ENCODE results near the gene LDLRAD4. TPM values are rescaled to one million over a fixed set of nuclear protein-coding genes. Genes with fewer than 3 reads are reported as not detected.

LDLRAD4 gene
- polyA plus RNA-seq, 1 of the 3 experiments (the other 2 are of a cell fraction), result 0.16 TPM

- CTCF ChIA-PET, result no interaction called here
- Histone ChIP-seq H3K9me2 (no peaks in the 10 kb centered on the region), H3K9me3 (no peaks in the 10 kb centered on the region), H3K9ac (no peak overlapping the region), H3F3A (replicated peaks; ENCODE audit: insufficient read depth) (no peaks in the 10 kb centered on the region), H2AFZ (ENCODE audit: low read depth) (no peak overlapping the region), H3K36me3 (replicated peaks in 1 of 2; ENCODE audit: control insufficient read depth in 1 of 2, insufficient read depth in 2 of 2, low read length in 1 of 2) (no peaks in the 10 kb centered on the region), H4K20me1 (ENCODE audit: insufficient read depth) (no peaks in the 10 kb centered on the region), H3K4me3 (ENCODE audit: low read depth in 2 of 2, low read length in 1 of 2) (no peak overlapping the region), H3K27me3 (ENCODE audit: insufficient read depth) (no peaks in the 10 kb centered on the region), H3K27ac (ENCODE audit: low read depth in 2 of 2, low read length in 1 of 2) (no peak overlapping the region), H3K4me1 (ENCODE audit: control insufficient read depth in 1 of 2, insufficient read depth in 2 of 2, low read depth in 1 of 2, low read length in 1 of 2) (peaks cover 0 to 17% of the 10 kb centered on the region in 2 experiments; a peak in 1 of 4 replicates), H3K79me2 (ENCODE audit: insufficient read depth) (no peaks in the 10 kb centered on the region), H3K4me2 (no peak overlapping the region)
- POLR2A ChIA-PET, result no interaction called here
- 66% methylated on average over 10 of the region's 10 CpGs for whole genome bisulfite sequencing (ENCODE audit: low lambda C conversion rate)
- DNase-seq, result no peak
- TF ChIP-seq TAF1 (IDR thresholded peaks at IDR 0.05; ENCODE audit: borderline replicate concordance, low read depth, low read length) (no peak), TCF12 (IDR thresholded peaks at IDR 0.05) (no peak)
Observed at GRCh38 chr18:13620206-13620672, 401.7 kb downstream of the LDLRAD4 start.

- H3K4me2 ChIP-seq, result no peak overlapping the region
- no peak overlapping the region for H3K27ac ChIP-seq (ENCODE audit: low read depth in 2 of 2, low read length in 1 of 2)
- TF ChIP-seq MEF2A (IDR thresholded peaks at IDR 0.05; ENCODE audit: borderline replicate concordance, low read depth) (no peak), FOXJ3 (CRISPR knock-in tag; IDR thresholded peaks at IDR 0.05) (no peak), NRF1 (IDR thresholded peaks at IDR 0.05; ENCODE audit: low read depth, low read length) (no peak)
- TF ChIP-seq, protein P1, sequence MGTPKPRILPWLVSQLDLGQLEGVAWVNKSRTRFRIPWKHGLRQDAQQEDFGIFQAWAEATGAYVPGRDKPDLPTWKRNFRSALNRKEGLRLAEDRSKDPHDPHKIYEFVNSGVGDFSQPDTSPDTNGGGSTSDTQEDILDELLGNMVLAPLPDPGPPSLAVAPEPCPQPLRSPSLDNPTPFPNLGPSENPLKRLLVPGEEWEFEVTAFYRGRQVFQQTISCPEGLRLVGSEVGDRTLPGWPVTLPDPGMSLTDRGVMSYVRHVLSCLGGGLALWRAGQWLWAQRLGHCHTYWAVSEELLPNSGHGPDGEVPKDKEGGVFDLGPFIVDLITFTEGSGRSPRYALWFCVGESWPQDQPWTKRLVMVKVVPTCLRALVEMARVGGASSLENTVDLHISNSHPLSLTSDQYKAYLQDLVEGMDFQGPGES (IDR thresholded peaks at IDR 0.05; ENCODE audit: low read depth, low read length), result no peak
- TF ChIP-seq, protein P2, sequence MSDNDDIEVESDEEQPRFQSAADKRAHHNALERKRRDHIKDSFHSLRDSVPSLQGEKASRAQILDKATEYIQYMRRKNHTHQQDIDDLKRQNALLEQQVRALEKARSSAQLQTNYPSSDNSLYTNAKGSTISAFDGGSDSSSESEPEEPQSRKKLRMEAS (IDR thresholded peaks at IDR 0.05; ENCODE audit: low read depth), result no peak
- no peaks in the 10 kb centered on the region for H3K9me2 ChIP-seq
- H2AFZ ChIP-seq (ENCODE audit: low read depth), result no peak overlapping the region
- H4K20me1 ChIP-seq (ENCODE audit: insufficient read depth), result no peaks in the 10 kb centered on the region
- no peaks in the 10 kb centered on the region for H3K27me3 ChIP-seq (ENCODE audit: insufficient read depth)
- H3K9me3 ChIP-seq, result no peaks in the 10 kb centered on the region
- no peak for DNase-seq
- peaks cover 0 to 20% of the 10 kb centered on the region in 2 experiments; a peak in 1 of 4 replicates for H3K4me1 ChIP-seq (ENCODE audit: control insufficient read depth in 1 of 2, insufficient read depth in 2 of 2, low read depth in 1 of 2, low read length in 1 of 2)
- H3K9ac ChIP-seq, result no peak overlapping the region
- H3K79me2 ChIP-seq (ENCODE audit: insufficient read depth), result no peaks in the 10 kb centered on the region
- POLR2A ChIA-PET, result no interaction called here
- no peaks in the 10 kb centered on the region for H3F3A ChIP-seq (replicated peaks; ENCODE audit: insufficient read depth)
- CTCF ChIA-PET, result interaction anchor here (1.2 kb wide), 1 partner anchor 9 kb away, joined by 4 read pairs; no protein-coding TSS in a partner anchor
- 84% methylated on average over 23 of the region's 29 CpGs for WGBS (ENCODE audit: low lambda C conversion rate)
- H3K36me3 ChIP-seq (replicated peaks in 1 of 2; ENCODE audit: control insufficient read depth in 1 of 2, insufficient read depth in 2 of 2, low read length in 1 of 2), result no peaks in the 10 kb centered on the region
- H3K4me3 ChIP-seq (ENCODE audit: low read depth in 2 of 2, low read length in 1 of 2), result no peak overlapping the region
Observed at GRCh38 chr18:13620818-13621445, 402.4 kb downstream of the LDLRAD4 start.

GRCh38 chr18:13621446-13621849 lies 402.9 kb downstream of the LDLRAD4 start:
- WGBS (ENCODE audit: low lambda C conversion rate), result 93% methylated on average over 17 of the region's 23 CpGs
- Histone ChIP-seq H3K36me3 (replicated peaks in 1 of 2; ENCODE audit: control insufficient read depth in 1 of 2, insufficient read depth in 2 of 2, low read length in 1 of 2) (no peaks in the 10 kb centered on the region), H3F3A (replicated peaks; ENCODE audit: insufficient read depth) (no peaks in the 10 kb centered on the region), H3K4me2 (no peak overlapping the region), H4K20me1 (ENCODE audit: insufficient read depth) (no peaks in the 10 kb centered on the region), H3K79me2 (ENCODE audit: insufficient read depth) (no peaks in the 10 kb centered on the region), H3K9me2 (no peaks in the 10 kb centered on the region), H3K9ac (no peak overlapping the region), H2AFZ (ENCODE audit: low read depth) (no peak overlapping the region), H3K4me1 (ENCODE audit: control insufficient read depth in 1 of 2, insufficient read depth in 2 of 2, low read depth in 1 of 2, low read length in 1 of 2) (peaks cover 0 to 22% of the 10 kb centered on the region in 2 experiments; a peak in 1 of 4 replicates), H3K27ac (ENCODE audit: low read depth in 2 of 2, low read length in 1 of 2) (no peak overlapping the region), H3K9me3 (no peaks in the 10 kb centered on the region), H3K4me3 (ENCODE audit: low read depth in 2 of 2, low read length in 1 of 2) (no peak overlapping the region), H3K27me3 (ENCODE audit: insufficient read depth) (no peaks in the 10 kb centered on the region)
- no peak for DNase-seq
- ChIA-PET POLR2A (no interaction called here), CTCF (interaction anchor here (0.6 to 1.2 kb wide), 3 partner anchors 8 to 405 kb away, joined by 3 to 4 read pairs (median 3); no protein-coding TSS in a partner anchor)
- TF ChIP-seq REST (IDR thresholded peaks at IDR 0.05; ENCODE audit: low read depth, low read length) (no peak), NRF1 (IDR thresholded peaks at IDR 0.05; ENCODE audit: low read depth, low read length) (no peak), TCF12 (IDR thresholded peaks at IDR 0.05) (no peak), POLR2AphosphoS5 (IDR thresholded peaks at IDR 0.05; ENCODE audit: low read depth, low read length) (no peak), SIN3A (IDR thresholded peaks at IDR 0.05; ENCODE audit: borderline replicate concordance, low read depth, low read length) (no peak), TAF1 (IDR thresholded peaks at IDR 0.05; ENCODE audit: borderline replicate concordance, low read depth, low read length) (no peak), RFX5 (IDR thresholded peaks at IDR 0.05; ENCODE audit: low read length) (no peak), NFIC (IDR thresholded peaks at IDR 0.05; ENCODE audit: borderline replicate concordance) (no peak), ELF1 (IDR thresholded peaks at IDR 0.05) (no peak), JUND (IDR thresholded peaks at IDR 0.05) (no peak), USF2 (IDR thresholded peaks at IDR 0.05; ENCODE audit: borderline replicate concordance, low read depth, low read length) (no peak), MXI1 (IDR thresholded peaks at IDR 0.05; ENCODE audit: low read depth, low read length) (no peak)

All from SK-N-SH (cell line).